ENCODE results near the gene GIMAP6.

DNA sequence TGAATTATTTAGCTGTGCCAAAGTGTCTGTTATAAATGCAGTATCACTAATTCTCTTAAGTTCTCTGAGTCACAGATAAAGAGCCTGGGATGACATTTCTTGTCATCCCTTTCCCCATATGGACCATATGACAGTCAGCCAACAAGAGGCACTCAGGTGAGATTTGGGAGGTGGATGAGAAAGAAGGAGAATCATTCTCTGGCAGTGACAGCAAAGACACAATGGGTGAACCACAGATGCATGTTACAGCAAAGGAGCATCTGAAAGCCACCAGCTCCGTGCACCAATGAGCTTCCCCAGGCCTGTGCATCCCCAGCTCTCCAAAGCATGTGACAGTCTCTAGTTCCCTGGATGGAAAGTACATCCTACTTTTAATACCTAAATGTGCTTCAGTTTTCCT, 10.8 kb downstream of the GIMAP6 start:
- TF ChIP-seq CTCF (IDR thresholded peaks at IDR 0.05) (no peak), POLR2AphosphoS5 (IDR thresholded peaks at IDR 0.05) (no peak), POLR2A (IDR thresholded peaks at IDR 0.05) (no peak)

Measured in prostate gland (tissue), 2 donors.